GM12872 (cell line): ENCODE measurements around the gene COL1A1.

Source experiments
- CTCF ChIP-seq: IDR thresholded peaks from 3 replicates; pipeline ENCODE4 v1.5.1; 2011; ENCODE audit warnings: low read depth, mild to moderate bottlenecking, low read length, moderate library complexity; ENCODE audit not compliant: insufficient read depth

Gene COL1A1

DNA sequence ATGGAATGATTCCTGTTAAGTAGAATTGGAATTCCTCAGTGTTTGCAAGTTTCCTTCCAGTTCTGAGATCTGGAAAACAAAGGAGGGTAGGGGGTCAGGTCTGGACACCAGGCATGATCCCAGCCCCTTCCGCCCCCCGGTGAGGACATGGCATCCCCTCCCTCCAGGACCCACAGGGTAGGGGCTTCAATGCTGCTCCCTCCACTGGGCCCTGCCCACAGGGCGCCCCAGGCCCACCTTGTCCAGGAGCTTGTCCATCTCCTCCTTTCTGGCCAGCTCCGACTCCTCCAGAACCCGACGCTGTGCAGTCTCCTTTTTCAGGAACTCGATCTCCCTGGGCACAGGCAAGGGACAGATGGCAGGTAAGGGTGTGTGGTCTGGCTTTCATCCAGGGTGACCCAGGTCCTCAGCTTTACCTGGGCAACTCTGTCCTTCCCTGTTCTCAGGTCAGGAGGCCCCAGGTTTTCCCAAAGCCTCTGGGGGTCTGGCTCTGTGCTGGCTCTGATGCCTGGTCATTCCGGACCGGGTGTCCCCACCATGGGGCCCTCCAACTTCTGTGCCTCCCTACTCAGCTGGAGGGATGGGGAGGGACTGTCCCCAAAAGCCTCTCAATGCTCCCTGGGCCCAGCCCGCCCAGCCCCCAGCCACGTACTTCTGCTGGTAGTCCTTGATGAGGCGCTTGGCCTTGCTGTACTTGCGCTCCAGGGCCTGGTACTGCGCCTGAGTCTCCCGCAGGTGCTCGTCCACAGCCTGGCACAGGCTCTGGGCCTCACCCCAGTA is 65.9 kb downstream of the COL1A1 start:
- no peak for TF ChIP-seq CTCF

GRCh38 chr17:50134206-50135110 is 67.0 kb downstream of the COL1A1 start:
- TF ChIP-seq CTCF = no peak

- TF ChIP-seq CTCF = no peak
Observed at GRCh38 chr17:50133769-50134099, 67.7 kb downstream of the COL1A1 start.
